SK-N-DZ (cell line): Measurements from ENCODE around the gene CDC34.

ENCODE experiments used
- DNase-seq: peaks from one replicate; pipeline ENCODE4 v3.0.0-alpha.2; 2015; ENCODE audit warnings: low spot score

The CDC34 gene

DNA sequence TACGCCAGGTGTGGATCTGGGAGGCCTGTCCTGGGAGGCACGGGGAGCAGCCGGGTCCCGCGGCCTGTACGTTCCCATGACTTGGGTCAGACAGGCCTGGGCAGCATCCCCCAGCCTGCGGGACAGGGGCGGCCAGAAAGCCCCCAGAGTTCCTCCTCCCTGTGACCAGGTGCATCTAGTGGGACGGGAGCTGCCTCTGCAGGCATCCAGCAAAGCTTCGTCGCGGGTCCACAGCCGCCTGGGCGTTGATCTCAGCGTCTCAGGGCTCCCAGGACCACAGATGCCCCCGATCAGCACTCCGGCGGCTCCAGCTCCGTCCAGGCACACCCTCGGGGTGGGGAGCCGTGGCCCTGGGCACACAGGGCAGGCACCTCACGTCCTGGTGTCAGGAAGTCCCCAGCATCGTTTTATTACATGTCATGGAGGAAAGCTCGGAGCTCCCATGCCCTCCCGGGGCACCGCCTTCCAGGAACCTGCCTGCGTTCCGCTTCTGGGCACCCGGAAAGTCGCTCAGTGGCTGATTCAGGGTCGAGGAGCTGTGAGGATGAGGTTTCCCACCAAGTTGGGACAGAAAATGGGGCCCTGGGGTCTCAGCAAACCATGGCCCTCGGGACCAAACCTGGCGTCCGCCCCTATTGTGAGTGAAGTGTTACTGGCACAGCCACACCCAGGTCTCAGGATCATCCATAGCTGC is 10.8 kb downstream of the CDC34 start:
- no peak for DNase-seq

GRCh38 chr19:543910-544608 is 12.5 kb downstream of the CDC34 start, which contains the start of gene GZMM:
Gene GZMM (plus strand): TSS chr19:544053. CDS start chr19:544072, 19 bp downstream.
- DNase-seq, result no peak

GRCh38 chr19:547117-547516 is 15.6 kb downstream of the CDC34 start:
- DNase-seq, result no peak

- no peak for DNase-seq
Observed at GRCh38 chr19:547836-548720, 16.5 kb downstream of the CDC34 start.

- DNase-seq, result no peak
Observed at GRCh38 chr19:548886-549830, 17.6 kb downstream of the CDC34 start.

- no peak for DNase-seq
Observed at GRCh38 chr19:554817-555216, 23.3 kb downstream of the CDC34 start.

DNA sequence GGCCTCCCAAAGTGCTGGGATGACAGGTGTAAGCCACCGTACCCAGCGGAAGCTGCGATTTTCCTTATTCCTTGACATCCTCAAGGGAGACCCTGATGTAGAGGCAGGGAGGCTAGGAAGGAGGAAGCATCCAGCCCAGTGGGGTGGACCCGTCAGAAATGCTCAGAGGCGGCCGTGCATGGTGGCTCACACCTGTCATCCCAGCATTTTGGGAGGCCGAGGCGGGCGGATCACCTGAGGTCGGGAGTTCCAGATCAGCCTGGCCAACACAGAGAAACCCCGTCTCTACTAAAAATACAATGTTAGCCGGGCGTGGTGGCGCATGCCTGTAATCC is 23.9 kb downstream of the CDC34 start:
- no peak for DNase-seq

DNA sequence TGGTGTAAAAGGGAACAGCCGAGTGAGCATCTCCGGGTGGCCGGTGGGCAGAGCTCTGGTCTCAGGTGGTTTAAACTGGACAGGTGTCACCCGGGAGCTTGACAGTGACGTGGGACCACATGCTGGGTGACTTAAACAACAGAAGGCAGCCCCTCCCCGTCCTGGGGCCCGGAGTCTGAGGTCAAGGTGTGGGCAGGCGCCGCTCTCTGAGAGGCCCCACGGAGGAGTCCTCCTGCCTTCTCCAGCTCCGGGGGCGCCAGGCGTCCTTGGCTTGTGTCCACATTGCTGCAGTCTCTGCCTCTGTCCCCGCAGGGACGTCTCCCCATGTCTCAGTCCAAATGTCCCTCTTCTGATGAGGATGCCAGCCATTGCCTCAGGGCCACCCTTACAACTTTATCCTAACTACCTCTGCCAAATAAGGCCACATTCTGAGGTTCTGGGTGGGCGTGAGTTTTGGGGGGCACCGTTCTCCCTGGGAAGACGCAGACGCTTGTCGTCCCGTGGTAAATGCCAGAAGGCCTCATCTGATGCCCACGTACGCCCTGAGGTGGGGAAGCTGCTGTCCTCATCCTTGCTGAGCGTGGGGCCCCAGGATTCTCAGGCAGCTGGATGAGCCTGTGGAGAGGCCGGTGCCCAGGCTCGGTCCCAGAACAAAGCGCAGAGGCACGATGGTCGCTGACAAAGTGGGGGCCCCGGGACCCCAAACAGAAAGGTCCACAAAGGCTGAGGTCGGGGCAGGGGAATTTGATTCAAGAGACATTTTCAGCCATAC is 25.2 kb downstream of the CDC34 start:
- DNase-seq, result no peak

GRCh38 chr19:558770-559439 is 27.3 kb downstream of the CDC34 start:
- no peak for DNase-seq

DNA sequence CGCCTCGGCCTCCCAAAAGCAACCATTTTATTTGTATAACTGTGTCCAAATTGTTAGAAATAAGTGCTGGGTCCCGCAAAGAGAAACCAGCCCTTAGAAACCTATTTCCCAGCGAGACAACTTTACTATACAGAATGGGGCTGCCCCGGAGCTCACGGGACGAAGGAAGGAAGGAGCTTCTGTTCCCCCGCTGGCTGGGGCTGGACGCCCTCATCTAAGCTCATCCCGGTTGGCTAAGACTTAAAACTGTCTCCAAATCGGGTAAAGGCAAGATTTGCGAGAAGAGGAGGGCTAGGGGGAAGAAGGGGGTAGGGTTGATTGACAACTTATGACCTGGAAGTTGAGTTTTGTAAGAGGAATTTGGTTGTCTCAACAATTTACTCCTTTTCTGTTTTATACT is 28.6 kb downstream of the CDC34 start:
- no peak for DNase-seq

DNA sequence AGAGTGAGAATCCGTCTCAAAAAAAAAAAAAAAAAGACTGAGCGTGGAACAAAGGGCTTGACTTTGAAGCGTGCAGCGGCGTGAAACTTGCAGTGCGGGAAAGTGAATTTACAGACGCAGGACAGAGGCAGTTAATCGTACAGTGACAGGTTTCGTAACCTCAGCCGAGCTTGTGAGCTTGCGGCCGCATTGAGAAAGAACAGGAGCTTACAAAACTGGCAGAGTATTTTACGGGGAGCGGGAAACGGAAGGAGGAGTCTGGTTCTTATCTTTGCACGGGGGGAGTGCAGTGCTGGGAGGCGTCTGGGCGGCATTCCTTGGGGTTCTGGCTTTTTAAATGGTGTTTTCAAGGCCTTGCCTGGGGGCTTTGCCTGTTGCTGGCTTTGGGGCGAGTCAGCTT is 34.8 kb downstream of the CDC34 start:
- peak; percentile 92 for DNase-seq

DNA sequence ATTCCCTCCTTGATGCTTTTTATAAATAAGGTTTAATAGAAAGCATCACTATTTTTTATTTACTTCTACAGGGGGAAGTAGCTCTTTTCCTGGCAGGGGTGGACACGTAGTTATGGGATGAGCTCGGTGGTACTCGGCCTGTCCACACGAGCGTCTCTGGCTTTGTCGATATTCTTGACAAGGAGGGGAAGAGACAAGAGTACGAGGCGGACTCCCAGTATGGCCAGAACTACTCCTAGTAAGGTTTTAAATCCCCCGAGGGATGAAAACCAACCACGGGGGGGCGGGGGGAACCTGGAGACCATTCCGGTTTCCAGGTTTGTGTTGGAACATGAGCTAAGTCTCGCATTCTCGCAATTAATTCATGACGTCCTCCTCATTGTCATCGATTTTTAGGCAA is 35.3 kb downstream of the CDC34 start:
- no peak for DNase-seq

GRCh38 chr19:567296-567900 is 35.8 kb downstream of the CDC34 start:
- DNase-seq, result no peak

- no peak for DNase-seq
Observed at GRCh38 chr19:570251-570686, 38.7 kb downstream of the CDC34 start.

- DNase-seq, result peak; percentile 82
Observed at GRCh38 chr19:570937-571565, 39.5 kb downstream of the CDC34 start.

GRCh38 chr19:571566-571974 is 40.0 kb downstream of the CDC34 start:
- DNase-seq, result peak; percentile 56

GRCh38 chr19:572140-572742 is 40.7 kb downstream of the CDC34 start, which contains the start of gene BSG:
Gene BSG (plus strand): TSS chr19:572596. CDS start chr19:572635, 39 bp downstream.
- peak; percentile 99 for DNase-seq
